Measurements from ENCODE around the gene USP36. TPM values are rescaled to one million over a fixed set of nuclear protein-coding genes. Genes with fewer than 3 reads are reported as not detected.

Gene USP36
- total RNA-seq, 4 donors from 2014 or later: 6.5 to 102 (median 31.9) TPM

DNA sequence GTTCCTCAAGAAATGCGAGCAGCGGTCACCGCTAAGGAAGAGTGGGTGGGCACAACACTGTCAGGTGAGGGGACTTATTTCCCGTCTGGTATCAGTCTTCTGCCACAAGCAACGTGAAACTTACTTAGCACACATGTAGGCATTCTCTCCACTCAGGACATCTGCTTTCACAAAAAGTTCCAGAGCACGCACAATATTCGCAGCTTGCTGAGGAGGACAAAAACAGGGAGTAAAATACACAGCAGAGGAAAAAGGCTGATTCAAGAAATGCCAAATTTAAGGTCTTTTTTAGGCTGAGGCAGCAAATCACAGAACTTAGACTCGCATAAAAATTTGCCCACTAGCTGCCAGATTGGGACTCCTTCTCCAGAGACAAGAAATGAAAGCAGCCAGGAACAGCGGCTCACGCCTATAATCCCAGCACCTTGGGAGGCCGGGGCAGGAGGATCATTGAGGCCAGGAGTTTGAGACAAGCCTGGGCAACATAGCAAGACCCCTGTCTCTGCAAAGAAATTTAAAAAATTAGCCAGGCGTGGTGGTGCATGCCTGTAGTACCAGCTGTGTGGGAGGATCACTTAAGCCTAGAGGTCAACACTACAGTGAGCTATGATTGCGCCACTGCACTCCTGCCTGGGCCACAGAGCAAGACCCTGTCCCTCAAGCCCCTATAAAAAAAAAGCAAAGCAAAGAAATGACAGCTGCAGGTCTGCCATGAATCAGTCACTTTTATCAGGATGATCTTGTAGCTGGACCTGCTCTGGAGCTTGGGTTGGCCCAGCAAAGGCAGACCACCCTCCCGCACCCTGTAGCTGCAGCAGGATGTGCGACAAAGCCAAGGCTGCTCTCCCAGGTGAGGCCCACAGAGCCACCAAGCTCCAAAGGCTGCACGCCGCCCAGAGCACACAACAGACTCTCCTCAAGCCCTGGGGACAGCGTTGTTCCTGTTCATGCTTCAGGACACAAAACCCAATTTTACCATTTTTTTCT is 20.5 kb downstream of the USP36 start:
- Histone ChIP-seq H3K4me1 (no peaks in the 10 kb centered on the region), H3K27me3 (no peaks in the 10 kb centered on the region), H3K27ac (peak overlapping the region in 1 of 2 donors; percentile 73), H3K4me3 (no peak overlapping the region), H3K9me3 (no peaks in the 10 kb centered on the region), H3K36me3 (no peaks in the 10 kb centered on the region)
- DNase-seq: no peak
- TF ChIP-seq, protein P1, sequence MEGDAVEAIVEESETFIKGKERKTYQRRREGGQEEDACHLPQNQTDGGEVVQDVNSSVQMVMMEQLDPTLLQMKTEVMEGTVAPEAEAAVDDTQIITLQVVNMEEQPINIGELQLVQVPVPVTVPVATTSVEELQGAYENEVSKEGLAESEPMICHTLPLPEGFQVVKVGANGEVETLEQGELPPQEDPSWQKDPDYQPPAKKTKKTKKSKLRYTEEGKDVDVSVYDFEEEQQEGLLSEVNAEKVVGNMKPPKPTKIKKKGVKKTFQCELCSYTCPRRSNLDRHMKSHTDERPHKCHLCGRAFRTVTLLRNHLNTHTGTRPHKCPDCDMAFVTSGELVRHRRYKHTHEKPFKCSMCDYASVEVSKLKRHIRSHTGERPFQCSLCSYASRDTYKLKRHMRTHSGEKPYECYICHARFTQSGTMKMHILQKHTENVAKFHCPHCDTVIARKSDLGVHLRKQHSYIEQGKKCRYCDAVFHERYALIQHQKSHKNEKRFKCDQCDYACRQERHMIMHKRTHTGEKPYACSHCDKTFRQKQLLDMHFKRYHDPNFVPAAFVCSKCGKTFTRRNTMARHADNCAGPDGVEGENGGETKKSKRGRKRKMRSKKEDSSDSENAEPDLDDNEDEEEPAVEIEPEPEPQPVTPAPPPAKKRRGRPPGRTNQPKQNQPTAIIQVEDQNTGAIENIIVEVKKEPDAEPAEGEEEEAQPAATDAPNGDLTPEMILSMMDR (IDR thresholded peaks at IDR 0.05): no peak
- no peak for TF ChIP-seq POLR2A (IDR thresholded peaks at IDR 0.05)
- intact Hi-C loops (cut with DNase I; ENCODE audit: low total_unique reads): no loop called here

DNA sequence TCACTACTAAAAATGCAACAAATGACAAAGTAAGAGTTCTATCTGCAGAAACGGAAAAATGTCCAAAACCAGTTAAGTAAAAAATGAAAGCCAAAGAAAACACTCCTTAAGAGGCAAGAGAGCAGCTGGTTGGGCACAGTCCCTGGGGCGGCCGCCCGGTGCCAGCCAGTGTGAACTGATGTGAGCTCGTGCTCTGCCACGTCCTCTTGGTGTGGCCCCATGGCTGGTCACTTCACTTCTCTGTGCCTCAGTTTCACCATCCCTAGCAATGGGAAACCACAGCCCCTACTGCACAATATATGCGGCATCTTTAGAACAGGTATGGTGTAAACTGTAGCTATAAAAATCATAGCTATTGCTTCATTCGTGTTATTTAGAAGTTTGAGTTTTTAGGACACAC is 21.2 kb downstream of the USP36 start:
- peak overlapping the region in 1 of 2 donors; percentile 73 for H3K27ac ChIP-seq
- no peak overlapping the region for H3K4me3 ChIP-seq
- H3K36me3 ChIP-seq: no peaks in the 10 kb centered on the region
- H3K27me3 ChIP-seq: no peaks in the 10 kb centered on the region
- no peaks in the 10 kb centered on the region for H3K4me1 ChIP-seq
- H3K9me3 ChIP-seq: no peaks in the 10 kb centered on the region
- no peak for DNase-seq
- no peak for TF ChIP-seq POLR2A (IDR thresholded peaks at IDR 0.05)
- TF ChIP-seq, protein P1 (IDR thresholded peaks at IDR 0.05): no peak
- intact Hi-C loops (cut with DNase I; ENCODE audit: low total_unique reads): no loop called here

DNA sequence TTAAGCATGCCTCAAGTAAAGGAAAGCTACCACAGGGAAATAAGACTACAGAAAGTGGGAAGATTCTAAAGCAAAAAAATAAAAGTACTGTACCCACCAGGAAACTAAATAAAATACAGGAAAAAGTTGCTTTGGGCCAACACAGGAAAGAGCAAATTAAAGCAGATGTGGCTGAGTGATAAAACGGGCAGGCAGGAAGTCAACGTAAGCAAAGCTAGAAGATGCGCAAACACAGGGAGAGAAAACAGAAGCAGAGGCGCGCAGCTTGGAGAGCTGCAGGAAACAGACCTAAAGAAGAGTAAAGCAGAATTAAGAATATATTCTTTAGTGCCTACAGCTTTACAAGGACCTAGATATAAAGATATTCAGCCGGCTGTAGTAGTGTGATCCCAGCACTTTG is 21.7 kb downstream of the USP36 start:
- peak overlapping the region in 1 of 2 donors; percentile 73 for H3K27ac ChIP-seq

DNA sequence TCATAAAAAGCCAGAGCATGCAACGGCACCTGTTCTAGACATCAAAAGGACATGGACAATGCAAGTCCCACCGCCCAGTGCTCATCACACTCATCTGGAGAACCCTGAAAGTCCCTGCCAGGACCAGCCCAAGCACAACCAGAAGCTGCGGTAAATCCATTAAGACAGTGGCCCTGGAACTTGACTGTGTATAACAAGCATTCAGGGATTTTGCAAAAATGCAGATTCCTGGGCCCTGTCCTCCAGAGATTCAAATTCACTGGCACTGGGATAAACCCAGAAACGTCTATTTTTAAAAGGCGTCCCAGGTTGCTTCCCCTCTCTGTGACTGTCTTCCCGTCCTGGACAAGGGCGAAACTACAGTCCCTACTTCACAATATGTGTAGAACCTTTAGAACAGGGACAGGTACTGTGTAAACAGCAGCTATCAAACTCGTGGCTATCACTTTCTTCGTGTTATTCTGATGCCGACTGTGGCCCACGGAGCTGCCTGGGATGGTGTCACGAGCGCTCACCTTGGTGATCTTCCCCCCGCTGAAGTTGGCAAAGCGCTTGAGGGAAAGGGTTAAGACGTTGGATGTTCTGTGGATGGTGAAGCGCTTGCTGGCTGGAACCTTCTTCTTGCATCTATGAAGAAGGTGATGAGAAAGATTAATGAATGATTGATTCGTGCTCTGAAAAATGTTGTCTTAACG is 22.3 kb downstream of the USP36 start:
- peaks cover 0 to 2% of the 10 kb centered on the region in 2 donors for H3K4me1 ChIP-seq
- H3K4me3 ChIP-seq: no peak overlapping the region
- no peaks in the 10 kb centered on the region for H3K36me3 ChIP-seq
- TF ChIP-seq POLR2A (IDR thresholded peaks at IDR 0.05): no peak
- TF ChIP-seq, protein P1 (IDR thresholded peaks at IDR 0.05): no peak
- H3K27me3 ChIP-seq: no peaks in the 10 kb centered on the region
- no peak for DNase-seq
- intact Hi-C loops (cut with DNase I; ENCODE audit: low total_unique reads): no loop called here
- peak overlapping the region in 1 of 2 donors; percentile 73 for H3K27ac ChIP-seq
- no peaks in the 10 kb centered on the region for H3K9me3 ChIP-seq

More for the DNA sequence above, 21.7 kb downstream of the USP36 start:
- no peak for DNase-seq
- Histone ChIP-seq H3K36me3 (no peaks in the 10 kb centered on the region), H3K9me3 (no peaks in the 10 kb centered on the region), H3K4me3 (no peak overlapping the region), H3K27me3 (no peaks in the 10 kb centered on the region), H3K4me1 (no peaks in the 10 kb centered on the region)
- intact Hi-C loops (cut with DNase I; ENCODE audit: low total_unique reads): no loop called here
- TF ChIP-seq, protein P1 (IDR thresholded peaks at IDR 0.05): no peak
- no peak for TF ChIP-seq POLR2A (IDR thresholded peaks at IDR 0.05)

DNA sequence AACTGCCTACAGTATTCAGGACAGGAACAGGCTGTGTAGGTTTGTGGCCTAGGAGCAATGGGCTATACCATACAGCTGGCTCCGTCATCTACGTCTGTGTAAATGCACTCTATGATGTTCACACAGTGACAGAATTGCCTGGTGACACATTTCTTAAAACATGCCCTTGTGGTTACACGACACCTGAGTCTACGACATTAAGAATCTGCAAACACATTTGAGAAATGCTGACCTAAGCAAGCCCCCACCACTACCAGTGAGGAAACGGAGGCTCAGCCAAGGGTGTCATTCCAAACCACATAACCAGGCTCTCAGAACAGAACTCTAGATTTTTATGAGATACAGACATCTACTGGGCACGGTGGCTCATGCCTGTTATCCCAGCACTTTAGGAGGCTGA is 23.5 kb downstream of the USP36 start:
- DNase-seq: no peak
- no peaks in the 10 kb centered on the region for H3K27me3 ChIP-seq
- no peak for TF ChIP-seq POLR2A (IDR thresholded peaks at IDR 0.05)
- TF ChIP-seq, protein P1 (IDR thresholded peaks at IDR 0.05): no peak
- H3K27ac ChIP-seq: no peak overlapping the region
- no peaks in the 10 kb centered on the region for H3K36me3 ChIP-seq
- H3K4me1 ChIP-seq: peaks cover 0 to 5% of the 10 kb centered on the region in 2 donors
- no peak overlapping the region for H3K4me3 ChIP-seq
- no peaks in the 10 kb centered on the region for H3K9me3 ChIP-seq
- intact Hi-C loops (cut with DNase I; ENCODE audit: low total_unique reads): no loop called here

Data from uterus (tissue), 4 donors.